Heart left ventricle (tissue), 13 donors: ENCODE measurements around the gene PEAR1.

Experiments used
- POLR2A ChIP-seq, 2 donors: fragments of 450-650 bp; IDR thresholded peaks; one replicate each; pipeline ENCODE4 v1.6.1; 2017; ENCODE audit warnings: antibody characterized with exemption in 2 of 2, mild to moderate bottlenecking in 2 of 2, moderate library complexity in 2 of 2
- TF ChIP-seq, protein P1 (sequence below), 12 donors: fragments of 200-600 bp; sonication (generic) in 4 of 12; IDR thresholded peaks; one replicate each; pipeline versions ENCODE4 v1.5.0 to v1.8.0; 2018 to 2022; ENCODE audit warnings: antibody characterized with exemption in 12 of 12, mild to moderate bottlenecking in 5 of 12
- donor health status: ischemic (EF 13 %, LVEDD 7.1; RV severe dilation, severe dysfunction).
- donor health status: DM: no; HTN: yes; CAD: no.
- donor health status: DM: no; HTN: no; CAD: no.
- donor health status: ischemic (EF 25% LVEDD 6.9; RV normal size, moderate dysfunction).
- donor health status: ischemic (EF 25% LVEDD 5.7; RV mildly dilated, moderate dysfunction).
- donor health status: ischemic (EF 35%, LVEDD 5.7; RV mildly dilated, moderate dysfunction).
- donor health status: nonischemic (EF 11% LVEDD 7.7; RV severe dilation, severe dysfunction).
- donor health status: DM: yes; HTN: yes; CAD: no.
- donor health status: PGD.
- donor health status: ischemic (EF 29% LVEDD 5.4; RV normal size, mild dysfunction).
- donor health status: nonischemic (EF 23%, LVEDD 6.1; RV moderate dilation, normal function).

- TF ChIP-seq, protein P1, sequence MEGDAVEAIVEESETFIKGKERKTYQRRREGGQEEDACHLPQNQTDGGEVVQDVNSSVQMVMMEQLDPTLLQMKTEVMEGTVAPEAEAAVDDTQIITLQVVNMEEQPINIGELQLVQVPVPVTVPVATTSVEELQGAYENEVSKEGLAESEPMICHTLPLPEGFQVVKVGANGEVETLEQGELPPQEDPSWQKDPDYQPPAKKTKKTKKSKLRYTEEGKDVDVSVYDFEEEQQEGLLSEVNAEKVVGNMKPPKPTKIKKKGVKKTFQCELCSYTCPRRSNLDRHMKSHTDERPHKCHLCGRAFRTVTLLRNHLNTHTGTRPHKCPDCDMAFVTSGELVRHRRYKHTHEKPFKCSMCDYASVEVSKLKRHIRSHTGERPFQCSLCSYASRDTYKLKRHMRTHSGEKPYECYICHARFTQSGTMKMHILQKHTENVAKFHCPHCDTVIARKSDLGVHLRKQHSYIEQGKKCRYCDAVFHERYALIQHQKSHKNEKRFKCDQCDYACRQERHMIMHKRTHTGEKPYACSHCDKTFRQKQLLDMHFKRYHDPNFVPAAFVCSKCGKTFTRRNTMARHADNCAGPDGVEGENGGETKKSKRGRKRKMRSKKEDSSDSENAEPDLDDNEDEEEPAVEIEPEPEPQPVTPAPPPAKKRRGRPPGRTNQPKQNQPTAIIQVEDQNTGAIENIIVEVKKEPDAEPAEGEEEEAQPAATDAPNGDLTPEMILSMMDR (IDR thresholded peaks at IDR 0.05), result no peak
- no peak for TF ChIP-seq POLR2A (IDR thresholded peaks at IDR 0.05)
Measured at GRCh38 chr1:156898161-156898566, 4.6 kb downstream of the PEAR1 start.
